GM18520 (cell line): ENCODE results near the gene UNCX.

ENCODE experiments used
- ATAC-seq: cut with Tn5 transposase; IDR thresholded peaks from one replicate; pipeline ENCODE4 v1.9.1; 2021; ENCODE audit not compliant: unreplicated experiment

Gene UNCX

DNA sequence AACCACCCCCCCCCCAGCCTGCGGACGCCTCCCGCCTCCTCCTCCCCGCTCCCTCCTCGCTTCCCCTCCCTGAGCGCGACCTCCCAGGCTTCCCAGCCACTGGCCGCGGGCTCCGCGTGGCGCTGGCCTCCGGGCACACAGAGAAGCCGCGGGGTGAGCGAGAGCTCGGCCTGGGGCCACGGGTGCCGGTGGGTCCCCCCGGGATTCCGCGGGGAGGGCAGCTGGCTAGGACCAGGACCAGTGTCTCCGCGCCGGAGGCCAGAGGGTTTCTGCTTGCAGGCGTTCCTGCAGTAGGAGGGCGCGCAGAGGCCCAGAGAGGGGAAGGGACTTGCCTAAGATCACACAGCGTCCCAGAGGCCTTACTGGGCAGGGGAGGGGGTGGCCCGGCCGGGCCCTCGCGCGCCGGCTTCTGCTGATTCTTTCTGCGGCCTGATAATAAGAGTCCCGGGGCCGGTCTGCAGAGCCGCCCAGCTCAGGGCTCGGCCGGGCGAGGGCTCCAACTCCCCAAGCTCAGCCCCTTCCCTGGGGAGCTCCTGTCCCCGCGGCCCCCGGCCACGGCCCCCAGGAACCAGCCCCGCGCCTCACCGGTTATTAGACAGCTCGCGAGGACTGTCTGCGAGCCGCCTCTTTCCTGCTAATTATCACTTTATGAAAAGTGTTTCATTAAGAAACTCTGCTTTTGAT, 10.1 kb downstream of the UNCX start:
- ATAC-seq = no peak

GRCh38 chr7:1243290-1243963, 10.8 kb downstream of the UNCX start:
- ATAC-seq = no peak

DNA sequence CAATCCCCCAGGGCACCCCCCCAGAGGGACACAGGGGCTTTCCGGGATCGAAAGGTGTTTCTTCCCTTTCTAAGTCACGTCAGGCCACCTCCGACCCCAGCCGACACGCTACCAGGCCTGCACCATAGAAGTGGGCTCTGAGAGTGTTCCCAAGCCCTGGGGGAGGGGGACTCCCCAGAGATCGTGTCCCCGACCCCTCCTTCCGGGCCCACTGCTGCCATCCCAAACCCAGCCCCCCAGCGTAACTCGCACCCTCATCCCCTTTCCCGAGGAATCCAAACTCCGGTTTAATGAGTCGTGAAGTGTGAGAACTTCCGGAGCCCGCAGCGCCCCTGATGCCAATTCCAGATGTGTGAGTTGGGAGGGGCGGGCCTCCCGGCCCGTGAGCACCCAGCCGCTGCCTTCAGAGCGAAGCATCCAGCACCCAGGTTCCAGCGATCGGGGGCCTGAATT, 11.3 kb downstream of the UNCX start:
- ATAC-seq = no peak

DNA sequence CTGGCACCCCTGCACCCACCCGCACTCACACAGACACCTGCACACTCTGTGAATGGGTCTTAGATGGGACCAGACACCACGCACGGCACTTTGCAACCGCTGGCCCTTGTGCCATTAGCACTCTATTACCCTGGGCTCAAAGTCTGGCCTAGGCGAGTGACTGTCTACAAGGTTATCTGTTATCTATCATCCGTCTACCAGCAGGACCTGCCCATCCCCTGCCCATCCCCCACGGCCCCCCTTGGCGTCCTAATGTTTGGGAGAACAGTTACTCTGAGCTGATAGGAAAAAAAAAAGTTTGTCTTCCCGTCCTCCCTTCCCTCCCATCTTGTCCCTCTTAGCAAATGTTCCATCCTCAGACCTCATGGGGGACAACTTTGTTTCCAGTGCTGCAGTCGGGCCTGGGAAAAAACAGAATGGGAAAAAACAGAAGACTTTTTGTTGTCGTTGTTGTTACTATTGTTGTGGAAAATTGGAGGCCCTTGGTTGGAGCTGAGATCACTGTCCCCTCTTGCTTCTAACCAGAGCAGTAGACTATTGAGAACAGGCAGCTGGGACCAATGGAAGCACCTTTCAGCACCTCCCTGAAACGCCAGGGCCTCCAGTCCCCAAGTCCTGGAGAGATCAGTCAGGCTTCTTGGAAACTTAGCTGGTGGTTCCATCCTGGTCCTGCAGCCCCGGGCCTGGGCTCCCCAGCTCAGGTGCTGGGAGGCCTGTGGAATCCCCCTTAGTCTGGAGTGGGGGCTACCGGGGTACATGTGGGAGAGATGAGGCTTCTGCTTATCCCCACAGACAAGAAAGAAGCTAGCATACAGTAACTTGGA, 12.2 kb downstream of the UNCX start:
- ATAC-seq = no peak

GRCh38 chr7:1245524-1246050, 12.9 kb downstream of the UNCX start:
- no peak for ATAC-seq

GRCh38 chr7:1246160-1246870, 13.6 kb downstream of the UNCX start:
- no peak for ATAC-seq

DNA sequence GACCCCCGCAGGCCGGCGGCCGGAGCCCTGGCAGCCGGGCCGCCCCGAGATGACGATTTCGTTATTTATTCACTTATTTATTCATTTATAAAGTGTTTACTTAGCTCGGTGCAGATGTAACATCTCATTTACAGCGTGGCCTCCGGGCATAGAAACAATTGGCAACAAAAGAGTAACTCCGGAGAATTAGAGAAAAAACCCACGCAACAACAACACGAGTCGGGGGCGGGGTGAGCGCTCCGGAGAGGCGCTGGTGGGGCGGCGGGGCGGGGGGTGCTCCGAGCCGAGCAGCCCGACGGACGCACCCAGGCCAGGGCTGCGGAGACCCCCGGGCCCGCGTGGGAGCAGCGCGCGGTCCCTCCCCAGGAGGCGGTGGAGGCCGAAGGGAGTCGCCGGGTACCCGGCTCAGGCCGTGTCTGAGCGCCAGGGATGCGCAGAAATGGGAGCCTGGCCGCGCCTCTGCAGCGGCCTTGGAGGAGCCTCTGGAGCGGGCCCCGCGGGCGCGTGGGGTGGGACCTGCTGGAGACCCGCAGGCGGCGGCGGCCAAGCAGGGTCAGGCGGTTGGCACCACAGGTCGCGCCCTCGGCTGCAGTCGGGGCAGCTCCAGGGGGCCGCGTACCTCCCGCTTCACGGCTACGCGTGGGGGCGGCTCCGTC, 14.3 kb downstream of the UNCX start:
- ATAC-seq = no peak

GRCh38 chr7:1247527-1248041, 14.9 kb downstream of the UNCX start:
- no peak for ATAC-seq

DNA sequence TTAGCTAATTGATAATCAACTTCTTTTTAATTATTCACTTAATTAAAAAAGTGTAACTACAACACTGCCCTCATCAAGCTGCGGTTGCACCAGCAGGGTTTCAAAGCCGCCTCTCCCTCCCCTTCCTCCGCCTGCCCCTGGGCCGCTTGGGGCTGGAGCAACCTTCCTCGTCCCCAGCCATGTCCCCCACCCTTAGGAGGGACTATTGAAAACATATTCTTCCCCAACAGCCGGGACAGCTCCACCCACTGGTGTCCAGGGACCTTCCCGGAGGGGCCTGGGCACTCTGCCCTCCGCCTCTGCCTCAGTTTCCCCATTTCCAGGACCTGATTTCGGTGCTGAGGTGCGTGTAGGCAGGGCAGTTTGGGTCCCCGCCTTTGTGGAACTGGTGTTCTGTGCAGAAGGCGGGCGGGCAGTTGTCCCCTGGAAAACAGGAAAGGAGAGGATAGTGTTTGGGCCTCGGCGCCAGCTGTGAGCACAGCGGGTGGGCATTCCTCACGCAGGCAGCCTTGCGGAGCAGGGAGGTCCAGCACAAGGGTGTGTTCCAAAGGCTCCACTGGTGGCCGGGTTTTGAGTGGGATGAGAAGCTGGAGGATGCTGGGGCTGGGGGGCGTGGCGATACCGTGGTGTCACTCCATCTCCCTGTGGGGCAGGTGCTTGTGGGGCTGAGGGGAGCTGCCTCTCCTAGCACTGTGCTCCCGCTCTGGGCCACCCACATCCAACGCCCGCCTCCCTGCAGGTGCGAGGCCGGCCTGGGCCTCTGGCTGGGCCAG, 15.7 kb downstream of the UNCX start:
- no peak for ATAC-seq

GRCh38 chr7:1248916-1249581, 16.4 kb downstream of the UNCX start:
- no peak for ATAC-seq

DNA sequence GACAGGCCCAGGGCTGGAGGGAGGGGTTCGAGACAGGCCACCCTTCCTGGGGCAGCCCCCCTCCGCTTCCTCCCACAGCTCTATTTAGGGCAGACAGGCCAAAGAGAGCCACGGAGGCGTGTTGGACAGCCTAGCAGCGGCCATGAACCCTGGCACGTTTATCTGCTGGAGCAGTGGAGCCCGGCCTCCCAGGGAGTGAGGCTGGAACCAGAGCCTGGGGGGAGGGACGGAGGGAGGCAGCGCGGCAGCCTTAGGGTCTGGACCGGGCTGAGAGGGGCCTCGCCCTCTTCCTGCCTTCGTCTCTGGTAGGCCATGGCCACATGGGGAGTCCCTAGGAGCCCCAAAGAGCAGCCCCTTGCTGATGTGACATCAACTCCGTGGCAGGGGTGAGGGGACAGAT, 17.1 kb downstream of the UNCX start:
- no peak for ATAC-seq

DNA sequence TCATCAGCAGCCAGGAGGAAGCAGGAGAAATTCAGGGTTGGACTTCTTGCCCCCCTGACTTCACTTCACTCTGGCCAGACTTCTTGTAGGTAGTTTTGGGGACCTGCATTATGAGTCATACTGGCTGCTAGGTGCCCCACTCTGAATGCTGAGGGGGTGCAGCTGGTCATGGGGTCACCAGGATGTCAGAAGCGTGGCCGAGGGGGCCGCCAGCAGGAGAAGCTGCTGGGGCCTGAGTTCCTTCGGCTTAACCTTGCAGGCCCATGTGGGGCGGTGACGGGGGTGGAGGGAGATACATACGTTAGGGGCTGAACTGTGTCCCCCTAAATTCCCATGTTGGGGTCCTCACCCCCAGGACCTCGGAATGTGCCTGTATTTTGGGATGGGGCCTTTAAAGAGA, 18.2 kb downstream of the UNCX start:
- no peak for ATAC-seq

DNA sequence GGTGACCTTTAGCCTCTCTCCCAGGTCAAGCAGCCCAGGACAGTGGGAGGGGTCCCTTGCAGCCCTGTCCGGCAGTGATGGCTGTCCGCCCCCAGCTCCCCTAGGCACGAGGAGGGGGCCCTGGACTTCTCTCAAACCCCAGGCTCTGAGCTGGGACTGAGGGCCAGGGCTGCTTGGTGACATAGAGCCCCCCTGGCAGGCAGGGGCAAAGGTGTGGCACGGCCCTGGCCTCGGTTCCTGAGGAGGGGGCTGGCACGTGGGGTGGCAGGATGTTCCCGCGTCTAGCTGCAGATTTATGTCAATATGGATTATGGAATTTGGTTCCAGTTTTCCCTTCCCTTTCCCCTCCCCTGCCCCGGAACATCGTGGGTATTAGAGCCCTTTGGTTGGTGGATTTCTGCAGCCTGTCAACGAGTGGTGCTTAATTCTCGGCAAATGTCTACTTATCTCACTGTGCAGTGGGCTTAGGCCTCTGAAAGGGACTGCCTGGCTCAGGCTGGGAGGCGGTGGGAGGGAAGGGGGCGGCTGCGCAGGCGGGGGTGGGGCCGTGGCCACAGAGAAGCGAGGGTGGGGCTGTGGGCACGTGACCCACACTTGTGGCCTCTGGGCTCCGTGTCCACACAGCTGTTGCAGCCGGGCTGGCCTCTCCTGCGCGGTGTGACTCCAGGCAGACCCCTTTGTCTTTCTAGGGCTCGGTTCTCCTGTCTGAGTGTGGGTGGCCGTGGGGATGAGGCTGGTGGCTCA, 19.3 kb downstream of the UNCX start:
- no peak for ATAC-seq

DNA sequence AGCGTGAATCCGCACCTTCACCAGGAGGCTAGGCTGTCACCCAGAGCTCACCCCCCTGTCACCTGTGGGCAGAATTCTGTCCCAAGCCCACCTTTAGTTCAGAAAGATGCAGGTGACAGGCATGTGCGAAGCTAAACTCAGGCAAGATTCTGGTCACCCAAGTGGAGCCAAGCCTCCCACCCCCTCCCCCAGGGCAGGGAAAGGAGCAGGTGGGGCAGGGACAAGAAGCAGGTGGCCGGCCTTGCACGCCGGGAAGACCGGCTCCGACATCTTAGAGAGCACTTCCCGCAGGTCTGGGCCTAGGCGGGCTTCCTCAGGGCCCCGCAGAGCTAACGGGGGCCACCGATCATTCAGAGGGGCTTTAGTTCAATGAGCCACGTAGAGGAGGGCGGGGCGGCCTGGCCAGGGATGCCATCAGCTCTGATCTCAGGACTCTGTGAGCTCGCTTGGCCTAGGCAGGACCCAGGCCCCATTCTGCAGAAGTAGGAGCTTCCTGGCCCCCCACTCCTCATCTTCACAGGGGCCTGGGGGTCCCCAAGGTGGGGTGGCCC, 19.9 kb downstream of the UNCX start:
- no peak for ATAC-seq

DNA sequence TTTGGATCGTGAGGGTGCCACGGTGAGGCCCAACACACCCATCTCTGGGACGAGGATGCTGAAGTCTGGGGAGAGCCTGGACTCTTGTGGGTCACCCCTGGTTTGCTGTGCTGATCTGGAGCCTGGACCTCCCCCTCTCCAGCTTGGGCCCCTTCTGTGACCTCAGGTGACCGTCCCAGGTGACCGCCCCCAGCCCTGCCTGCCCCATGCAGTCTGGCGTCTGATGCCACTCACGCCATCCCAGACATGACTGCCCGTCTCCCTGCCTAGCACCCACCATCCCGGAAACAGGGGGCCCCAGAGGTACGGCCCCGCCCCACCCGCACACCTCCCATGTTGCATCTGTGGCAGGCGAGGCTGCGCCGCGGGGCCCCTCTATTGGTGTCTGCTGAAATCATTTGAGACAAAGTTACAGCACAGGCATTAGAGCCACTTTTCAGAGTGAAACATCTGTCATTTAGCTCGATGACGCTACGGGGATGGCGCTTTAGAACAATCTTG, 21.1 kb downstream of the UNCX start:
- ATAC-seq = no peak

DNA sequence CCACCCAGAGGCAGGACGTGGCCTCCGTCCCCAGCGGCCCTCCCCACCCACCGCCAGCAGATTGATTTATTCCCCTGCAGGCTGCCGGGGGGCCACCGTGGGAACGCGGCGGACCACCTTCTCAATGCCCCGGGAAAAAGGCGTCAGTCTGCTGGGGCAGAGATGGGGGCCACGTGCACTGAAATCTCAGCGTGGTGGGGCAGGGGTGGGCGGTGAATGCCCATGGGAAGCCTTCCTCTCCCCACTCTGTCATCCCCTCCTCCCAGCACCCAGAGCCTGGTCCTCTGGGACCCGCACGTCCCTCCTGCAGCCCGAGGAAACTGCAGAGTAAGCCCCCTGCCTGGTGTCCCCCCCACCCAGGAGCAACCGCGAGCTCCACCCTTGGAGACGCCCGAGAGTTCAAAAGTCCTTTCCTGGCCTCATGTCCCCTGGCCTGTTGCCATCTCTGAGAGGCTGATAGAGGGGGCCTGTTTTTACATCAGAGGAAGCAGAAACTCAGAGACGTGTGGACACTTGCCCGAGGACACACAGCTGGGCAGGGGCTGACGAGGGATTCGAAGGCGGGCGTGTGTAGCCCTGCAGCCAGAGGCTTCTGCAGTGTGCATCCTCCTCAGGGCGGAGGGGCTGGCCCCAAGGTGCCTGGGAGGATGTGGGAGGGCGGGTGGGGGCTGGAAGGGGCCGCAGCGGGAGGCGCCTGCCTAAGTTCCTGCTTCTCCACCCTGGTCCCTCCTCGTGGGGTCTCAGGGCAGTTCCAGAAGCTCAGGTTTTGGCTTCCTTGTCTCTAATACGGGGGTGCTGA, 21.8 kb downstream of the UNCX start:
- no peak for ATAC-seq
